Measurements from ENCODE around the gene HMBS. TPM values are rescaled to one million over a fixed set of nuclear protein-coding genes. Genes with fewer than 3 reads are reported as not detected.
"Not testable (repeated sequence)": the region's sequence is repeated elsewhere in the genome, so short reads cannot be mapped to it uniquely, and the experiment has no call there.

The HMBS gene
- total and polyA plus RNA-seq, 4 donors: 4.0 to 31.1 (median 19.3) TPM

DNA sequence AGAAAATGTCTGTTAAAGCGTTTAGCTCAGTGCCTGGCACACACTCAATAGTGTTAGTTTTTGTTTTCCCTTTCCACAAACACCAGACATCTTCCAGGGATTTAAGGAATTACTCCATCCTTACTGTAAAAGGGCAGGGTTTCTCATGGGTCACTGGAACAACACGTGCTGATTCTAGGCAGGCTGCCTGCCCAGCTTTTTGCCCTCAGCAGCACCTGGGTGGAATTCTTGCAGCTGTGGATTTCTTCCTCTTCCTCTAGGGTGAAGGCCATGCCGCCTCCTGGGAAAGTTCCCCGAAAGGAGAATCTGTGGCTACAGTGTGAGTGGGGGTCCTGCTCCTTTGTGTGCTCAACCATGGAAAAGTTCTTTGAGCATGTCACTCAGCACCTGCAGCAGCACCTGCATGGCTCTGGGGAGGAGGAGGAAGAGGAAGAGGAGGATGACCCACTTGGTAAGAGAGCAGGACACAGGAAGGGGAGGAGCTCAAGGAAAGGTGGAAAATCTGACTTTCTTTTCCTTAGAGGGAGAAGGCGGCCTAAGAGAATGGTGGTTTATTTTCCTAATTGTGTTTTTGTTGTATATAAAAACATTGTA, 42.1 kb downstream of the HMBS start:
- H3K4me3 ChIP-seq (ENCODE audit: low read depth, low read length): no peak overlapping the region
- no peak for DNase-seq (ENCODE audit: low read depth in 4 of 6, low spot score in 6 of 6)
- 65% methylated on average over 3 of the region's 5 CpGs for WGBS (ENCODE audit: insufficient coverage)
- H3K36me3 ChIP-seq (ENCODE audit: control insufficient read depth, insufficient read depth, low read length): peaks cover 64% of the 10 kb centered on the region
- H3K9me3 ChIP-seq (ENCODE audit: control insufficient read depth, insufficient read depth, low read length): no peaks in the 10 kb centered on the region
- no peaks in the 10 kb centered on the region for H3K27me3 ChIP-seq (ENCODE audit: control insufficient read depth, insufficient read depth, low read length)
- H3K4me1 ChIP-seq (ENCODE audit: control insufficient read depth, insufficient read depth, low read length): peaks cover 4% of the 10 kb centered on the region
- H3K27ac ChIP-seq (ENCODE audit: low read depth, low read length): no peak overlapping the region

DNA sequence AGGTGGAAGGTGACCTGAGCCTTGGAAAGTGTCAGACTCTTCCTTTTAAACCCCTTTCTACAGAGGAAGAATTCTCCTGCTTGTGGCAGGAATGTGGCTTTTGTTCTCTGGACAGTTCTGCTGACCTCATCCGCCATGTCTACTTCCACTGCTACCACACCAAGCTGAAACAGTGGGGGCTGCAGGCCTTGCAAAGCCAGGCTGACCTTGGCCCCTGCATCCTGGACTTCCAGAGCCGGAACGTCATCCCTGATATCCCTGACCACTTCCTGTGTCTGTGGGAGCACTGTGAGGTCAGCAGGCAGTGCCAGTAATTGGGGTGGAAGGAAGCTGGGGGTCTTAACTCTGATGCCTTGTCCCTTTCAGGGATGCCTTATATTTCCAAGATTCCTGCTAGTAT, 46.0 kb downstream of the HMBS start:
- no peaks in the 10 kb centered on the region for H3K9me3 ChIP-seq (ENCODE audit: control insufficient read depth, insufficient read depth, low read length)
- no peaks in the 10 kb centered on the region for H3K4me1 ChIP-seq (ENCODE audit: control insufficient read depth, insufficient read depth, low read length)
- peaks cover 71% of the 10 kb centered on the region for H3K36me3 ChIP-seq (ENCODE audit: control insufficient read depth, insufficient read depth, low read length)
- H3K27me3 ChIP-seq (ENCODE audit: control insufficient read depth, insufficient read depth, low read length): no peaks in the 10 kb centered on the region
- H3K4me3 ChIP-seq (ENCODE audit: low read depth, low read length): no peak overlapping the region
- H3K27ac ChIP-seq (ENCODE audit: low read depth, low read length): no peak overlapping the region
- 81% methylated on average over 3 of the region's 3 CpGs for WGBS (ENCODE audit: insufficient coverage)
- no peak for DNase-seq (ENCODE audit: low read depth in 4 of 6, low spot score in 6 of 6)

DNA sequence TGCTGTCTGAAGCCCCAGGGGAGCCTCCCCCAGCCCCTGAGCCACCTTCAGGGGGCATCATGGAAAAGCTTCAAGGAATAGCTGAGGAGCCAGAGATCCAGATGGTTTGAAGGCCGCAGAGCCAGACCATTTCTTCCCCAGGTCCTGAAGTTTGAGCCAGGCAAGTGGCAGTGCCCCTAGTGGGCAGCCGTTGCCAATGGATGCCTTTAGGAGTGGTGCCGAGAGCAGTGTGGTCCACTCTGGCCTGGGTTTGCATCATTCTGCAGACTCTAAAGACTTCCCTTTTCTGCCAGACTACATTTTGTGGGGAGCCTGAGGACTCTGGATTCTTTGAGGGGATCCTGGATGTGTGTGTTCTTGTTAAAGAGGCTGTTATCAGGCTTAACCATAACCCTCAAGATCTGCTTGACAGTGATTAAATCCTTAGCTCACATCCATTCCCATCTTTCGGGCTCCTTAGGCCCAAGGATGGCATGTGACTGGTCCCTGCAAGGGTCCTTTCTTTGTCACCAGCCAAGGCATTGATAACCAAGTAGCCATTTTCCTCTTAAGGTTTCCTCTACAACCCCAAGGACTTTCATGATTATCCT, 49.8 kb downstream of the HMBS start:
- Histone ChIP-seq H3K9me3 (ENCODE audit: control insufficient read depth, insufficient read depth, low read length) (no peaks in the 10 kb centered on the region), H3K36me3 (ENCODE audit: control insufficient read depth, insufficient read depth, low read length) (peaks cover 48% of the 10 kb centered on the region), H3K4me3 (ENCODE audit: low read depth, low read length) (no peak overlapping the region), H3K27me3 (ENCODE audit: control insufficient read depth, insufficient read depth, low read length) (no peaks in the 10 kb centered on the region), H3K27ac (ENCODE audit: low read depth, low read length) (no peak overlapping the region), H3K4me1 (ENCODE audit: control insufficient read depth, insufficient read depth, low read length) (no peaks in the 10 kb centered on the region)
- WGBS (ENCODE audit: insufficient coverage): 82% methylated on average over 4 of the region's 4 CpGs
- DNase-seq (ENCODE audit: low read depth in 4 of 6, low spot score in 6 of 6): no peak

DNA sequence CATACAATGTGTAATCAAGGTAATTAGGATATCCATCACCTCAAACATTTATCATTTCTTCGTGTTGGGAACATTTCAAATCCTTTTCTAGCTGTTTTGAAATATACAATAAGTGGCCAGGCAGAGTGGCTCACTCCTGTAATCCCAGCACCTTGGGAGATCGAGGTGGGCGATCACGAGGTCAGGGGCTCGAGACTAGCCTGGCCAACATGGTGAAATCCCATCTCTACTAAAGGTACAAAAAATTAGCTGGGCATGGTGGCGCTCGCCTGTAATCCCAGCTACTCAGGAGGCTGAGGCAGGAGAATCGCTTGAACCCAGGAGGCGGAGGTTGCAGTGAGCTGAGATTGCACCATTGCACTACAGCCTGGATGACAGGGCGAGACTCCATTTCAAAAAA, 54.6 kb downstream of the HMBS start:
- H3K36me3 ChIP-seq (ENCODE audit: control insufficient read depth, insufficient read depth, low read length); H3K9me3 ChIP-seq (ENCODE audit: control insufficient read depth, insufficient read depth, low read length); H3K4me3 ChIP-seq (ENCODE audit: low read depth, low read length); H3K4me1 ChIP-seq (ENCODE audit: control insufficient read depth, insufficient read depth, low read length); H3K27ac ChIP-seq (ENCODE audit: low read depth, low read length); DNase-seq (ENCODE audit: low read depth in 4 of 6, low spot score in 6 of 6); H3K27me3 ChIP-seq (ENCODE audit: control insufficient read depth, insufficient read depth, low read length): not testable (repeated sequence)
- WGBS (ENCODE audit: insufficient coverage): no CpG with 5 or more reads among the region's 10 CpGs

Other genes starting within 250 kb of the HMBS start
- not detected for gene CXCR5, start 201.0 kb upstream of the HMBS start, total RNA-seq
- not detected for gene CXCR5, start 201.0 kb upstream of the HMBS start, polyA plus RNA-seq (ENCODE audit: insufficient read length in 2 of 2)
- 10 to 100 TPM; 11.0 to 15.0 TPM for gene BCL9L, start 159.0 kb upstream of the HMBS start, total RNA-seq
- 10 to 100 TPM; 47.8 to 51.5 TPM for gene BCL9L, start 159.0 kb upstream of the HMBS start, polyA plus RNA-seq (ENCODE audit: insufficient read length in 2 of 2)
- under 1 TPM in 1 of 2 donors, not detected in 1; 0.17 TPM for gene UPK2, start 128.6 kb upstream of the HMBS start, total RNA-seq
- 1 to 10 TPM; 3.3 to 3.5 TPM for gene UPK2, start 128.6 kb upstream of the HMBS start, polyA plus RNA-seq (ENCODE audit: insufficient read length in 2 of 2)
- not detected for gene FOXR1, start 113.1 kb upstream of the HMBS start, total RNA-seq
- gene FOXR1, start 113.1 kb upstream of the HMBS start, polyA plus RNA-seq (ENCODE audit: insufficient read length in 2 of 2): under 1 TPM; 0.67 to 0.68 TPM
- gene CENATAC, start 86.7 kb upstream of the HMBS start, total RNA-seq: 10 to 100 TPM; 25.6 to 37.5 TPM
- gene CENATAC, start 86.7 kb upstream of the HMBS start, polyA plus RNA-seq (ENCODE audit: insufficient read length in 2 of 2): 10 to 100 TPM; 33.5 to 66.9 TPM
- gene RPS25, start 66.5 kb upstream of the HMBS start, total RNA-seq: 1,000 to 10,000 TPM in 1 of 2 donors, 100 to 1,000 TPM in 1; 451 to 1,390 TPM
- 100 to 1,000 TPM; 677 to 714 TPM for gene RPS25, start 66.5 kb upstream of the HMBS start, polyA plus RNA-seq (ENCODE audit: insufficient read length in 2 of 2)
- 10 to 100 TPM; 61.3 to 97.4 TPM for gene TRAPPC4, start 66.1 kb upstream of the HMBS start, total RNA-seq
- 100 to 1,000 TPM; 108 to 145 TPM for gene TRAPPC4, start 66.1 kb upstream of the HMBS start, polyA plus RNA-seq (ENCODE audit: insufficient read length in 2 of 2)
- gene SLC37A4, start 54.0 kb upstream of the HMBS start, total RNA-seq: 10 to 100 TPM in 1 of 2 donors, 1 to 10 TPM in 1; 8.1 to 16.8 TPM
- gene SLC37A4, start 54.0 kb upstream of the HMBS start, polyA plus RNA-seq (ENCODE audit: insufficient read length in 2 of 2): 10 to 100 TPM; 21.5 to 26.1 TPM
- 10 to 100 TPM; 70.8 to 84.5 TPM for gene HYOU1, start 27.7 kb upstream of the HMBS start, total RNA-seq
- 10 to 100 TPM; 90.3 to 93.9 TPM for gene HYOU1, start 27.7 kb upstream of the HMBS start, polyA plus RNA-seq (ENCODE audit: insufficient read length in 2 of 2)
- 10 to 100 TPM; 28.1 to 43.1 TPM for gene VPS11, start 17.1 kb upstream of the HMBS start, total RNA-seq
- 10 to 100 TPM; 56.2 to 57.8 TPM for gene VPS11, start 17.1 kb upstream of the HMBS start, polyA plus RNA-seq (ENCODE audit: insufficient read length in 2 of 2)
- gene DPAGT1, start 17.0 kb downstream of the HMBS start, total RNA-seq: 10 to 100 TPM; 12.9 to 23.0 TPM
- gene DPAGT1, start 17.0 kb downstream of the HMBS start, polyA plus RNA-seq (ENCODE audit: insufficient read length in 2 of 2): 10 to 100 TPM; 41.3 to 44.3 TPM
- gene C2CD2L, start 22.5 kb downstream of the HMBS start, total RNA-seq: 10 to 100 TPM in 1 of 2 donors, 1 to 10 TPM in 1; 9.7 to 12.6 TPM
- 10 to 100 TPM; 33.5 to 35.3 TPM for gene C2CD2L, start 22.5 kb downstream of the HMBS start, polyA plus RNA-seq (ENCODE audit: insufficient read length in 2 of 2)
- gene HINFP, start 36.7 kb downstream of the HMBS start, total RNA-seq: 10 to 100 TPM; 15.5 to 22.9 TPM
- 10 to 100 TPM; 26.2 to 38.4 TPM for gene HINFP, start 36.7 kb downstream of the HMBS start, polyA plus RNA-seq (ENCODE audit: insufficient read length in 2 of 2)
- 1 to 10 TPM; 2.1 to 5.6 TPM for gene ABCG4, start 64.2 kb downstream of the HMBS start, total RNA-seq
- 10 to 100 TPM; 11.8 to 16.9 TPM for gene ABCG4, start 64.2 kb downstream of the HMBS start, polyA plus RNA-seq (ENCODE audit: insufficient read length in 2 of 2)
- 10 to 100 TPM in 1 of 2 donors, 1 to 10 TPM in 1; 8.9 to 15.6 TPM for gene NLRX1, start 83.8 kb downstream of the HMBS start, total RNA-seq
- 10 to 100 TPM in 1 of 2 donors, 1 to 10 TPM in 1; 9.5 to 10.2 TPM for gene NLRX1, start 83.8 kb downstream of the HMBS start, polyA plus RNA-seq (ENCODE audit: insufficient read length in 2 of 2)
- under 1 TPM in 1 of 2 donors, not detected in 1; 0.28 TPM for gene NHERF4, start 100.6 kb downstream of the HMBS start, total RNA-seq
- 1 to 10 TPM in 1 of 2 donors, under 1 TPM in 1; 0.29 to 1.1 TPM for gene NHERF4, start 100.6 kb downstream of the HMBS start, polyA plus RNA-seq (ENCODE audit: insufficient read length in 2 of 2)
- 10 to 100 TPM; 13.4 to 19.2 TPM for gene CBL, start 121.5 kb downstream of the HMBS start, total RNA-seq
- gene CBL, start 121.5 kb downstream of the HMBS start, polyA plus RNA-seq (ENCODE audit: insufficient read length in 2 of 2): 10 to 100 TPM; 25.3 to 37.4 TPM
- 100 to 1,000 TPM in 1 of 2 donors, 10 to 100 TPM in 1; 99.4 to 108 TPM for gene MCAM, start 232.2 kb downstream of the HMBS start, total RNA-seq
- 100 to 1,000 TPM in 1 of 2 donors, 10 to 100 TPM in 1; 79.6 to 106 TPM for gene MCAM, start 232.2 kb downstream of the HMBS start, polyA plus RNA-seq (ENCODE audit: insufficient read length in 2 of 2)
- 1 to 10 TPM; 5.2 to 6.6 TPM for gene RNF26, start 249.6 kb downstream of the HMBS start, total RNA-seq
- gene RNF26, start 249.6 kb downstream of the HMBS start, polyA plus RNA-seq (ENCODE audit: insufficient read length in 2 of 2): 10 to 100 TPM; 27.0 to 27.1 TPM